RCC 7860 (cell line): Measurements from ENCODE around the gene AMH.

Experiments used
- DNase-seq: peaks from one replicate; pipeline ENCODE4 v3.0.0-alpha.2; 2015; ENCODE audit warnings: low spot score
- FAIRE-seq: peaks from 2 replicates; lab custom pipeline; 2012; peaks lifted over from hg19 to GRCh38; lab: Jason Lieb, UNC

The AMH gene

GRCh38 chr19:2282862-2283237 is 33.7 kb downstream of the AMH start:
- FAIRE-seq (no peak), DNase-seq (no peak)

GRCh38 chr19:2283835-2284507 is 34.8 kb downstream of the AMH start:
- DNase-seq (no peak), FAIRE-seq (no peak)

GRCh38 chr19:2286402-2287140 is 37.4 kb downstream of the AMH start:
- FAIRE-seq (no peak), DNase-seq (no peak)

GRCh38 chr19:2287585-2288337 is 38.6 kb downstream of the AMH start:
- FAIRE-seq: no peak

DNA sequence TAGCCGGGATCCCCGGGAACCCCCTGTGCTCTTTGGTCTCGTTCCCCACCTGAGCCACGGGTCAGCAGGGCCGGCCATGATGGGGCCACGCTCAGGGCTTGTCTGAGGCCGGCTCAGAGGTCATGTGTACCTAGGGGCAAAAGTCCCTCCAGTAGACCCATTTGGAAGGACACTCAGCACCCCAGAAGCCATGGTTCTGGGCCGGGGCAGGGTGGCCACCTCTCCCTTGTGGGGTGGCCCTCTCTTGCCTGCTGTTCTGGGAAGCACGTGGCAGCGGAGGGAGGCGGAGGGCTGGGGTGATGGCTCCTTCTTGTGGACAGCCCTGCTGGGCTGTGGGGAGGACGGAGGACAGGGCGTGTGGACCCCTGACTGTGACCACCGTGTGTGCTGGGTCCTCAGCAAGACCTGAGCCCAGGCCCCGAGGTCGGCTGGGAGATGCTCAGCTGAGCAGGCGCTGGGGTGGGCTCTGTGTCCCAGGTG is 39.3 kb downstream of the AMH start:
- FAIRE-seq: no peak

More at GRCh38 chr19:2287585-2288337, 38.6 kb downstream of the AMH start:
- DNase-seq: no peak

GRCh38 chr19:2288818-2289713 is 39.9 kb downstream of the AMH start:
- FAIRE-seq (no peak), DNase-seq (no peak)

More for the DNA sequence above, 39.3 kb downstream of the AMH start:
- no peak for DNase-seq

DNA sequence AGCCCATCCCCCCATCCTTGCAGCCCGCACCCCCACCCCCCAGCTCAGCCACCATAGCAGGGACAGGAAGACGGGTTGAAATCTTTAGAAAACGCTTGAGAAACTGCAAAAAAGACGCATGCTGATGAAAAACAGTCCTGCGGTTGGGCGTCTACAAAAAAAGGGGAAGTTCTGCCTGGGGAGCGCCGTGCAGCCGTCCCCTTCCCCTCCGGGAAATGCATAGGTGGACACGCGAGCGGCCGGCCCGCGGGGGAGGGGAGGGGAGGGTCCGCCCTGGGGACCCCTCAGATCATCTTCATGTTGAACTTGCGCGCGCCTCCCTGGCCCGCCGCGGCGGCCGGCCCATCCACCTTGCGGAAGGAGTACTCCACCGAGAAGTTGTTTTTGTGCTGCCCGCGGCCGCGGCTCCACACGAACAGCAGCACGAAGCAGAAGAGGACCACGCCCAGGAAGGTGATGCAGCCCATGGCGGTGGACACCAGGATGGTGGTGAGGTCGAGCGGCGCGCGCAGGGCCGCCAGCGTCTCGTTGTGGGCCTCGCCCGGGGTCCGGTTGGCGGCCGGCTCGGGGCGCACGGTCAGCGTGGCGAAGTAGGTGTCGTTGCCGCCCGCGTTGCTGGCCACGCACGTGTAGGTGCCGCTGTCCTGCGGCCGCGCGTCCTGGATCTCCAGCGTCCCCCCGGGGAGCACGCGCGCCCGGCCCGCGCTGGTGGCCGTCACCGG is 40.8 kb downstream of the AMH start:
- FAIRE-seq (no peak), DNase-seq (no peak)

GRCh38 chr19:2290441-2291184 is 41.5 kb downstream of the AMH start:
- FAIRE-seq (no peak), DNase-seq (no peak)

- FAIRE-seq: no peak
Observed at GRCh38 chr19:2291185-2291751, 42.1 kb downstream of the AMH start.

DNA sequence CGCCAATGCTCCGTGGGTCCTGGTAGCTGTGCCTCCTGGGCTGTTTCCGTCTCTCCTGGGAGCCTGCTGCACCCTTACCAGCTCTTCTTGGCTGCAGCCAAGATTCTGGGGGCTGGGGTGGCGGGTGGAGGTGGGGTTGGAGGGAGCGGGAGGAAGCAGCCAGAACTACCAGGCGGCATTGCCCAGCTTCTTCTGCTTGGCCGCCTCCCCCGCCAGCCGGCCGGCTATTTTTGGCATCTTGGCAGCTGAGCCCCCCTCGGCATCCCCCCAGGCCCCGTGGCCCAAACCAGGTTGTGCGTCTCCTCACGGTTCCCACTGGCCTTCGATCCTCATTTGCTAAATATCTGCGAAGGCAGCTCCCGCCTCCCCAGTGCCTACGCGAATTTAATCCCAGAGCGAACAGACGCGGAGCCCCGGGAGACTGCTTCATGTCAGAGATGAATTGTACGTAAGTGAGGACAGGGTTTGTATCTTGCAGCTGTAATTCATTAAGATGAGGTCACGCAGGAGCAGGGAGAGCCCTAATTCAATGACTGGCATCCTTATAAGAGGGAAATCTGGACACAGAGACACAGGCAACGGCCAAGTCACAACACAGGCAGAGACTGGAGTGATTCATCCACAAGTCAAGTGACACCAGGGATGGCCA is 45.7 kb downstream of the AMH start:
- no peak for DNase-seq
- FAIRE-seq: no peak

More at GRCh38 chr19:2291185-2291751, 42.1 kb downstream of the AMH start:
- DNase-seq: no peak

GRCh38 chr19:2296141-2296540 is 47.0 kb downstream of the AMH start:
- no peak for DNase-seq
- no peak for FAIRE-seq

DNA sequence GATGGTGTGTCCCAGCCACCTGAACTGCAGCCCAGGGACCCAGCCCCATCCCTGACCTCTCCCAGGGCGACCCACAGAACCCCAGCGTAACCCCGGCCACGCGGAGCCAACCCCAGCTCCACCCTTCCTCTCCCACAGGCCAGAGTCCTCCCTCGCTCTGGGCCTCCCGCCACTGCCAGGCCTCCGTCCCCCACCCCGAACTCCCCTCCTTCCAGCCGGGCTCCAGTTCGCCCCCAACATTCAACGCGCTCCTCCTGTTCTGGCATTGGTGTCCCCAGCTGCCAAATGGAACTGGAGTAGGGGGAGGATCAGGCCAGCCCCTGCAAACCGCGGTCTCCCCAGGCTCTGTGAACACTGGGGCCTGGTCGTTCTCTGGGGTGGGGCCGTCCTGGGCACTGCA is 51.4 kb downstream of the AMH start:
- FAIRE-seq: no peak
- no peak for DNase-seq
